Liver (tissue), 9 donors: ENCODE data around the gene EBF4. TPM values are rescaled to one million over a fixed set of nuclear protein-coding genes. Genes with fewer than 3 reads are reported as not detected.

Experiments used
- DNase-seq: peaks from one replicate; pipeline ENCODE4 v3.0.0-alpha.2; 2017; ENCODE audit warnings: low spot score
- H3K27ac ChIP-seq, 2 donors: one replicate each; pipeline ENCODE4 v1.7.0; 2013; ENCODE audit warnings: inconsistent platforms in 2 of 2, low read length in 2 of 2, control low read depth in 1 of 2, low read depth in 1 of 2, mild to moderate bottlenecking in 1 of 2
- H3K27me3 ChIP-seq, 4 donors: one replicate each; pipeline versions ENCODE4 v1.6.1 to v1.7.0; 2013; ENCODE audit warnings: low read length in 3 of 4, inconsistent platforms in 1 of 4, mild to moderate bottlenecking in 1 of 4, moderate library complexity in 1 of 4; ENCODE audit not compliant: control insufficient read depth in 4 of 4, insufficient read depth in 4 of 4
- H3K36me3 ChIP-seq, 4 donors: one replicate each; pipeline versions ENCODE4 v1.6.1 to v1.7.0; 2013; ENCODE audit warnings: low read length in 3 of 4, mild to moderate bottlenecking in 3 of 4, low read depth in 1 of 4, moderate library complexity in 1 of 4; ENCODE audit not compliant: control insufficient read depth in 4 of 4, insufficient read depth in 3 of 4
- H3K4me1 ChIP-seq, 4 donors: one replicate each; pipeline versions ENCODE4 v1.6.1 to v1.7.0; 2013; ENCODE audit warnings: low read length in 3 of 4, mild to moderate bottlenecking in 3 of 4, moderate library complexity in 1 of 4; ENCODE audit not compliant: control insufficient read depth in 4 of 4, insufficient read depth in 4 of 4
- H3K4me3 ChIP-seq, 3 donors: one replicate each; pipeline versions ENCODE4 v1.6.1 to v1.7.0; 2013; ENCODE audit warnings: low read length in 3 of 3, control low read depth in 1 of 3, low read depth in 1 of 3, mild to moderate bottlenecking in 1 of 3
- H3K9ac ChIP-seq, 2 donors: one replicate each; pipeline ENCODE4 v1.7.0; 2013; ENCODE audit warnings: low read length in 2 of 2, mild to moderate bottlenecking in 2 of 2, moderate library complexity in 2 of 2, control low read depth in 1 of 2, low read depth in 1 of 2
- H3K9me3 ChIP-seq, 4 donors: one replicate each; pipeline versions ENCODE4 v1.6.1 to v1.7.0; 2013; ENCODE audit warnings: low read length in 3 of 4; ENCODE audit not compliant: control insufficient read depth in 4 of 4
- ATF3 ChIP-seq: IDR thresholded peaks from 2 replicates; pipeline ENCODE4 v1.6.1; 2016; ENCODE audit warnings: antibody characterized with exemption
- CTCF ChIP-seq: fragments of 150-350 bp; IDR thresholded peaks from 2 replicates; pipeline ENCODE4 v1.5.1; 2017; ENCODE audit warnings: improper control_type of control experiment, low read depth, low read length; ENCODE audit not compliant: missing input control
- EGR1 ChIP-seq, 2 donors: IDR thresholded peaks; 2 replicates each; pipeline ENCODE4 v1.6.1; 2016 to 2018; ENCODE audit warnings: antibody characterized with exemption in 2 of 2, low read depth in 2 of 2
- FOXA1 ChIP-seq: IDR thresholded peaks from 2 replicates; pipeline ENCODE4 v1.6.1; 2016; ENCODE audit warnings: antibody characterized with exemption
- FOXA2 ChIP-seq: IDR thresholded peaks from 2 replicates; pipeline ENCODE4 v1.6.1; 2016; ENCODE audit warnings: antibody characterized with exemption
- GABPA ChIP-seq, 2 donors: IDR thresholded peaks in 1 of 2; conservative IDR thresholded peaks in 1 of 2; 2 replicates each; pipeline ENCODE4 v1.6.1; 2016; ENCODE audit warnings: antibody characterized with exemption in 2 of 2, mild to moderate bottlenecking in 1 of 2, moderate library complexity in 1 of 2
- HNF4A ChIP-seq, 2 donors: conservative IDR thresholded peaks; 2 replicates each; pipeline ENCODE4 v1.6.1; 2016; ENCODE audit warnings: antibody characterized with exemption in 2 of 2, mild to moderate bottlenecking in 2 of 2
- HNF4G ChIP-seq: IDR thresholded peaks from 2 replicates; pipeline ENCODE4 v1.6.1; 2016; ENCODE audit warnings: antibody characterized with exemption
- JUND ChIP-seq, 2 donors: IDR thresholded peaks; 2 replicates each; pipeline ENCODE4 v1.6.1; 2016; ENCODE audit warnings: antibody characterized with exemption in 2 of 2
- MAX ChIP-seq: IDR thresholded peaks from 2 replicates; pipeline ENCODE4 v1.6.1; 2016; ENCODE audit warnings: antibody characterized with exemption
- NR2F2 ChIP-seq: IDR thresholded peaks from 2 replicates; pipeline ENCODE4 v1.6.1; 2016; ENCODE audit warnings: antibody characterized with exemption
- RAD21 ChIP-seq, 2 donors: IDR thresholded peaks; 2 replicates each; pipeline ENCODE4 v1.6.1; 2016; ENCODE audit warnings: antibody characterized with exemption in 2 of 2, mild to moderate bottlenecking in 2 of 2
- RXRA ChIP-seq, 2 donors: IDR thresholded peaks; 2 replicates each; pipeline ENCODE4 v1.6.1; 2017 to 2018; ENCODE audit warnings: antibody characterized with exemption in 2 of 2, mild to moderate bottlenecking in 1 of 2
- SP1 ChIP-seq: IDR thresholded peaks from 2 replicates; pipeline ENCODE4 v1.6.1; 2018; ENCODE audit warnings: antibody characterized with exemption, mild to moderate bottlenecking
- TAF1 ChIP-seq: conservative IDR thresholded peaks from 2 replicates; pipeline ENCODE4 v1.6.1; 2016; ENCODE audit warnings: antibody characterized with exemption, mild to moderate bottlenecking
- YY1 ChIP-seq: IDR thresholded peaks from 2 replicates; pipeline ENCODE4 v1.6.1; 2016; ENCODE audit warnings: antibody characterized with exemption, mild to moderate bottlenecking
- ZBTB33 ChIP-seq: IDR thresholded peaks from 2 replicates; pipeline ENCODE4 v1.6.1; 2016; ENCODE audit warnings: antibody characterized with exemption
- WGBS: extraction: QIAGEN DNeasy Blood & Tissue Kit; methylation state at CpG from one replicate; pipeline ENCODE4 v1.1.7; 2013; 5-methylcytosine and 5-hydroxymethylcytosine counted together
- polyA plus RNA-seq, 2 donors: library from polyadenylated mRNA; stranded (reverse) in 1 of 2; unstranded in 1 of 2; fragments of 200-250 nt in 1 of 2; fragments of >200 nt in 1 of 2; fragmentation: Nextera tagmentation in 1 of 2; extraction: Ambion mirVana in 1 of 2; gene quantifications; one replicate each; pipeline versions ENCODE4 v1.2.1 to v1.2.3, GENCODE V29; 2013 to 2015
- total RNA-seq, 2 donors: library from RNA; depleted of rRNA; stranded (reverse); fragments of >200 nt; gene quantifications; one replicate each; pipeline ENCODE4 v1.2.3, GENCODE V29; 2014
- donor health status: healthy.
- donor health status: healthy.
- donor health status: healthy.
- donor health status: healthy.
- donor health status: healthy.

The EBF4 gene
- total and polyA plus RNA-seq, 4 donors: 2.3 to 4.0 (median 2.9) TPM

- TF ChIP-seq TAF1: no peak
- Histone ChIP-seq H3K4me1 (peaks cover 0 to 3% (median 0%) of the 10 kb centered on the region in 4 donors), H3K27me3 (no peaks in the 10 kb centered on the region), H3K9ac (no peak overlapping the region), H3K27ac (no peak overlapping the region), H3K9me3 (no peaks in the 10 kb centered on the region), H3K36me3 (no peaks in the 10 kb centered on the region), H3K4me3 (no peak overlapping the region)
- no peak for DNase-seq
- 93% methylated on average over 5 of the region's 5 CpGs for whole genome bisulfite sequencing
Measured at GRCh38 chr20:2757969-2758368, 65.4 kb downstream of the EBF4 start.

GRCh38 chr20:2759143-2759542 lies 66.6 kb downstream of the EBF4 start:
- no peak for DNase-seq
- 90% methylated on average over 10 of the region's 10 CpGs for WGBS
- H3K27me3 ChIP-seq: no peaks in the 10 kb centered on the region

GRCh38 chr20:2759603-2760296 lies 67.2 kb downstream of the EBF4 start:
- H3K36me3 ChIP-seq: no peaks in the 10 kb centered on the region
- no peaks in the 10 kb centered on the region for H3K27me3 ChIP-seq
- DNase-seq: no peak
- H3K9ac ChIP-seq: no peak overlapping the region
- no peak overlapping the region for H3K27ac ChIP-seq
- no peak for TF ChIP-seq YY1
- no peak for TF ChIP-seq MAX
- H3K9me3 ChIP-seq: no peaks in the 10 kb centered on the region
- H3K4me3 ChIP-seq: no peak overlapping the region
- H3K4me1 ChIP-seq: no peaks in the 10 kb centered on the region
- WGBS: 86% methylated on average over 19 of the region's 19 CpGs

More at GRCh38 chr20:2759143-2759542, 66.6 kb downstream of the EBF4 start:
- Histone ChIP-seq H3K27ac (no peak overlapping the region), H3K4me1 (no peaks in the 10 kb centered on the region), H3K9me3 (no peaks in the 10 kb centered on the region), H3K9ac (no peak overlapping the region), H3K4me3 (no peak overlapping the region), H3K36me3 (no peaks in the 10 kb centered on the region)
- TF ChIP-seq NR2F2: no peak

GRCh38 chr20:2760297-2760951 lies 67.8 kb downstream of the EBF4 start:
- no peaks in the 10 kb centered on the region for H3K9me3 ChIP-seq
- WGBS: 89% methylated on average over 7 of the region's 7 CpGs
- H3K4me1 ChIP-seq: no peaks in the 10 kb centered on the region
- no peak overlapping the region for H3K9ac ChIP-seq
- no peak overlapping the region for H3K4me3 ChIP-seq
- no peak overlapping the region for H3K27ac ChIP-seq
- H3K27me3 ChIP-seq: no peaks in the 10 kb centered on the region
- DNase-seq: no peak
- no peaks in the 10 kb centered on the region for H3K36me3 ChIP-seq
- TF ChIP-seq FOXA1: no peak
- TF ChIP-seq ATF3: no peak
- TF ChIP-seq GABPA (IDR thresholded peaks at IDR 0.05 in 1 of 2, conservative IDR thresholded peaks at IDR 0.05 in 1 of 2): no peak
- TF ChIP-seq SP1: no peak
- TF ChIP-seq ZBTB33: no peak
- no peak for TF ChIP-seq JUND (IDR thresholded peaks at IDR 0.05)
- no peak for TF ChIP-seq NR2F2
- no peak for TF ChIP-seq CTCF
- TF ChIP-seq MAX: no peak
- TF ChIP-seq RXRA (IDR thresholded peaks at IDR 0.05): no peak
- TF ChIP-seq RAD21 (IDR thresholded peaks at IDR 0.05): no peak
- TF ChIP-seq YY1: no peak
- no peak for TF ChIP-seq HNF4G
- TF ChIP-seq TAF1: no peak
- no peak for TF ChIP-seq EGR1 (IDR thresholded peaks at IDR 0.05; ENCODE audit: low read depth in 2 of 2)
- no peak for TF ChIP-seq FOXA2
- no peak for TF ChIP-seq HNF4A (conservative IDR thresholded peaks at IDR 0.05)
